H1 (cell line): ENCODE data around the gene KIF25. TPM values are rescaled to one million over a fixed set of nuclear protein-coding genes. Genes with fewer than 3 reads are reported as not detected.

Experiments used
- CTCF ChIA-PET: fragments of 300-600 bp; sonication (Branson Sonifier 250); formaldehyde crosslinking; loops from one replicate; lab custom pipeline; 2021; ENCODE audit not compliant: partially characterized antibody; lab: Charles Lee
- POLR2A ChIA-PET: fragments of 300-600 bp; sonication (Branson Sonifier 250); formaldehyde crosslinking; loops from one replicate; lab custom pipeline; 2021; ENCODE audit warnings: inconsistent platforms; ENCODE audit not compliant: partially characterized antibody; lab: Charles Lee
- DNase-seq, 2 experiments: peaks; one replicate each; pipeline versions ENCODE4 v3.0.0 to v3.0.0-alpha.2; 2010 to 2022; ENCODE audit warnings: low spot score in 2 of 2, low read depth in 1 of 2, mixed read lengths in 1 of 2
- FAIRE-seq: peaks from 2 replicates; lab custom pipeline; 2011; peaks lifted over from hg19 to GRCh38; lab: Jason Lieb, UNC
- H2AFZ ChIP-seq: 2 replicates; pipeline ENCODE4 v1.8.1; 2012; ENCODE audit warnings: low read length, inconsistent platforms
- H2AK5ac ChIP-seq: 2 replicates; pipeline ENCODE4 v1.6.1; 2013; ENCODE audit warnings: low read depth, low read length
- H2BK120ac ChIP-seq: replicated peaks from 2 replicates; pipeline ENCODE3; 2013; ENCODE audit warnings: low read depth, low read length, inconsistent platforms
- H2BK12ac ChIP-seq: 2 replicates; pipeline ENCODE4 v1.6.1; 2013; ENCODE audit warnings: low read depth, low read length
- H2BK15ac ChIP-seq: 2 replicates; pipeline ENCODE4 v1.6.1; 2013; ENCODE audit warnings: low read length
- H2BK20ac ChIP-seq: 2 replicates; pipeline ENCODE4 v1.6.1; 2013; ENCODE audit warnings: low read length
- H2BK5ac ChIP-seq: 2 replicates; pipeline ENCODE4 v1.6.1; 2013; ENCODE audit warnings: low read depth, low read length
- H3K14ac ChIP-seq: 2 replicates; pipeline ENCODE4 v1.6.1; 2013; ENCODE audit warnings: inconsistent platforms; ENCODE audit not compliant: insufficient read length
- H3K18ac ChIP-seq: 2 replicates; pipeline ENCODE4 v1.6.1; 2013; ENCODE audit warnings: low read length; ENCODE audit errors: extremely low read depth
- H3K23ac ChIP-seq: 2 replicates; pipeline ENCODE4 v1.6.1; 2013; ENCODE audit warnings: inconsistent platforms; ENCODE audit not compliant: insufficient read length
- H3K23me2 ChIP-seq: 2 replicates; pipeline ENCODE4 v1.6.1; 2013; ENCODE audit warnings: low read depth, low read length
- H3K27ac ChIP-seq: 2 replicates; pipeline ENCODE4 v1.6.1; 2011; ENCODE audit warnings: low read depth, low read length, inconsistent platforms
- H3K27me3 ChIP-seq, 4 experiments: replicated peaks in 1 of 4; 1 replicate in 1 of 4; 2 replicates in 3 of 4; pipeline versions ENCODE4 v1.6.1 to v1.8.1; 2011 to 2013; ENCODE audit warnings: low read length in 3 of 4, mild to moderate bottlenecking in 3 of 4, inconsistent platforms in 2 of 4, mixed read lengths in 2 of 4, moderate library complexity in 1 of 4; ENCODE audit not compliant: control insufficient read depth in 3 of 4, insufficient read depth in 3 of 4; ENCODE audit errors: extremely low read depth in 1 of 4
- H3K36me3 ChIP-seq, 4 experiments: 2 replicates each; pipeline versions ENCODE4 v1.6.1 to v1.8.1; 2011 to 2013; ENCODE audit warnings: mild to moderate bottlenecking in 4 of 4, low read length in 3 of 4, moderate library complexity in 2 of 4, control low read depth in 1 of 4, inconsistent platforms in 1 of 4; ENCODE audit not compliant: insufficient read depth in 4 of 4, control insufficient read depth in 2 of 4
- H3K4ac ChIP-seq: replicated peaks from 2 replicates; pipeline ENCODE3; 2013; ENCODE audit warnings: low read length, low read depth, mixed read lengths, inconsistent platforms; ENCODE audit not compliant: insufficient read length
- H3K4me1 ChIP-seq, 4 experiments: replicated peaks in 1 of 4; 1 replicate in 1 of 4; 2 replicates in 3 of 4; pipeline versions ENCODE4 v1.6.1 to v1.8.1; 2011 to 2013; ENCODE audit warnings: low read length in 3 of 4, inconsistent platforms in 2 of 4, mixed read lengths in 1 of 4; ENCODE audit not compliant: insufficient read depth in 4 of 4, control insufficient read depth in 3 of 4
- H3K4me2 ChIP-seq, 2 experiments: 2 replicates each; pipeline versions ENCODE4 v1.6.1 to v1.8.1; 2011 to 2013; ENCODE audit warnings: low read depth in 2 of 2, low read length in 2 of 2, control low read depth in 1 of 2, inconsistent platforms in 1 of 2, mild to moderate bottlenecking in 1 of 2; ENCODE audit not compliant: insufficient read depth in 1 of 2
- H3K4me3 ChIP-seq, 4 experiments: fragments of 200-600, 300-600 bp in 1 of 4; sonication (generic), shearing (Covaris generic), sonication (Bioruptor Twin) in 1 of 4; 2 replicates each; pipeline versions ENCODE4 v1.5.1 to v1.8.1; 2011 to 2016; ENCODE audit warnings: low read length in 4 of 4, low read depth in 3 of 4, control low read depth in 2 of 4, inconsistent platforms in 2 of 4, mild to moderate bottlenecking in 2 of 4, mixed read lengths in 1 of 4, moderate library complexity in 1 of 4; ENCODE audit not compliant: insufficient read depth in 2 of 4; ENCODE audit errors: extremely low read depth in 1 of 4
- H3K56ac ChIP-seq: replicated peaks from 2 replicates; pipeline ENCODE3; 2013; ENCODE audit warnings: low read depth, mild to moderate bottlenecking, mixed read lengths, low read length, inconsistent platforms; ENCODE audit not compliant: insufficient read length
- H3K79me1 ChIP-seq: 2 replicates; pipeline ENCODE4 v1.6.1; 2013; ENCODE audit warnings: low read depth, low read length, control low read depth
- H3K79me2 ChIP-seq, 2 experiments: 2 replicates each; pipeline versions ENCODE4 v1.6.1 to v1.8.1; 2012 to 2013; ENCODE audit warnings: low read length in 2 of 2, mild to moderate bottlenecking in 2 of 2, inconsistent platforms in 1 of 2; ENCODE audit not compliant: insufficient read depth in 2 of 2, control insufficient read depth in 1 of 2
- H3K9ac ChIP-seq, 4 experiments: replicated peaks in 1 of 4; 1 replicate in 1 of 4; 2 replicates in 3 of 4; pipeline versions ENCODE4 v1.6.1 to v1.8.1; 2011 to 2013; ENCODE audit warnings: low read depth in 3 of 4, low read length in 3 of 4, control low read depth in 2 of 4, mild to moderate bottlenecking in 2 of 4, moderate library complexity in 2 of 4, inconsistent platforms in 1 of 4; ENCODE audit errors: extremely low read depth in 1 of 4
- H3K9me3 ChIP-seq, 2 experiments: 2 replicates each; pipeline versions ENCODE4 v1.6.1 to v1.8.1; 2012 to 2013; ENCODE audit warnings: mild to moderate bottlenecking in 2 of 2, moderate library complexity in 2 of 2, control low read depth in 1 of 2, inconsistent platforms in 1 of 2, low read depth in 1 of 2, low read length in 1 of 2, mixed read lengths in 1 of 2; ENCODE audit not compliant: insufficient read depth in 2 of 2
- H4K20me1 ChIP-seq, 2 experiments: replicated peaks in 1 of 2; 2 replicates each; pipeline versions ENCODE3 to v1.8.1; 2011 to 2013; ENCODE audit warnings: inconsistent platforms in 2 of 2, low read length in 2 of 2, mild to moderate bottlenecking in 1 of 2; ENCODE audit not compliant: insufficient read depth in 2 of 2, control insufficient read depth in 1 of 2
- H4K5ac ChIP-seq: 2 replicates; pipeline ENCODE4 v1.6.1; 2013; ENCODE audit warnings: low read length, low read depth, mixed read lengths, inconsistent platforms; ENCODE audit not compliant: insufficient read length
- H4K8ac ChIP-seq: 2 replicates; pipeline ENCODE4 v1.8.0; 2013; ENCODE audit warnings: mild to moderate bottlenecking, moderate library complexity, low read length, inconsistent platforms; ENCODE audit not compliant: insufficient read depth; ENCODE audit errors: extremely low read depth
- H4K91ac ChIP-seq: replicated peaks from 2 replicates; pipeline ENCODE3; 2013; ENCODE audit warnings: low read length, mixed read lengths, inconsistent platforms; ENCODE audit not compliant: insufficient read length
- BACH1 ChIP-seq: IDR thresholded peaks from 2 replicates; pipeline ENCODE4 v1.6.1; 2012; ENCODE audit warnings: low read length, improper control_type of control experiment
- E2F6 ChIP-seq: IDR thresholded peaks from 2 replicates; pipeline ENCODE4 v1.6.1; 2012; ENCODE audit warnings: inconsistent platforms
- GTF2F1 ChIP-seq: IDR thresholded peaks from 2 replicates; pipeline ENCODE4 v1.6.1; 2012; ENCODE audit warnings: low read depth, low read length, improper control_type of control experiment, borderline replicate concordance
- RNF2 ChIP-seq: fragments of 200-900, 300-1000 bp; sonication (generic); IDR thresholded peaks from 2 replicates; pipeline ENCODE4 v1.7.1; 2016; ENCODE audit warnings: borderline replicate concordance, low read depth, mild to moderate bottlenecking, antibody characterized with exemption, low read length; ENCODE audit not compliant: poor library complexity, severe bottlenecking; ENCODE audit errors: missing control alignments
- TAF7 ChIP-seq: optimal IDR thresholded peaks from 2 replicates; pipeline ENCODE3; 2011; ENCODE audit warnings: low read depth, mild to moderate bottlenecking, inconsistent platforms, low read length, moderate library complexity, borderline replicate concordance
- ZNF274 ChIP-seq: IDR thresholded peaks from 2 replicates; pipeline ENCODE4 v1.7.0; 2012; ENCODE audit warnings: low read length, borderline replicate concordance; ENCODE audit errors: extremely low read depth
- WGBS, 2 experiments: shearing (Covaris generic) in 1 of 2; methylation state at CpG; one replicate each; pipeline versions ENCODE4 v1.1.6 to v1.1.7; 2013 to 2015; ENCODE audit warnings: low lambda C conversion rate in 2 of 2, mixed read lengths in 2 of 2, inconsistent platforms in 1 of 2, low coverage in 1 of 2, missing lambda C conversion rate in 1 of 2; ENCODE audit not compliant: insufficient replicate concordance in 2 of 2, insufficient coverage in 1 of 2, insufficient read length in 1 of 2; ENCODE audit errors: extremely low coverage in 1 of 2, missing lambda C conversion rate in 1 of 2; 5-methylcytosine and 5-hydroxymethylcytosine counted together
- polyA plus RNA-seq, 7 experiments: library from polyadenylated mRNA; depleted of rRNA in 3 of 7; stranded (reverse) in 5 of 7; unstranded in 2 of 7; fragments of >200 nt in 5 of 7; fragments of 200-250 nt in 2 of 7; gene quantifications; 1 replicate in 5 of 7; 2 replicates in 1 of 7; 4 replicates in 1 of 7; pipeline versions ENCODE4 v1.2.1 to v1.2.3, GENCODE V29; 2011 to 2013; ENCODE audit warnings: missing spikeins in 2 of 7, mixed read lengths in 2 of 7
- total RNA-seq: library from RNA; stranded (reverse); fragmentation: NEBNext Ultra II Directional; extraction: Animal tissue kit (Norgen Biotek cat#: 25700); gene quantifications from 2 replicates; pipeline ENCODE4 v1.2.1, GENCODE V29; 2021
- TF ChIP-seq, protein P1 (sequence below), 3 experiments: IDR thresholded peaks; 1 replicate in 2 of 3; 2 replicates in 1 of 3; pipeline versions ENCODE4 v1.5.1 to v1.6.1; 2011; ENCODE audit warnings: low read length in 3 of 3, mild to moderate bottlenecking in 3 of 3, inconsistent platforms in 2 of 3, low read depth in 1 of 3, moderate library complexity in 1 of 3; ENCODE audit not compliant: insufficient read depth in 1 of 3; ENCODE audit errors: control extremely low read depth in 1 of 3

KIF25 gene
- total and polyA plus RNA-seq, 2 of the 8 experiments (the other 6 are each of a cell fraction or from before 2014, with no cell fraction given) = 1.5 to 2.0 TPM

GRCh38 chr6:168057836-168058235 is 60.4 kb downstream of the KIF25 start:
- H4K8ac ChIP-seq = no peak overlapping the region
- H2AFZ ChIP-seq = no peak overlapping the region
- no peak overlapping the region for H3K18ac ChIP-seq
- no peaks in the 10 kb centered on the region; a peak in 1 of 7 replicates for H3K27me3 ChIP-seq
- TF ChIP-seq BACH1 = no peak
- TF ChIP-seq TAF7 = no peak
- TF ChIP-seq, protein P1, sequence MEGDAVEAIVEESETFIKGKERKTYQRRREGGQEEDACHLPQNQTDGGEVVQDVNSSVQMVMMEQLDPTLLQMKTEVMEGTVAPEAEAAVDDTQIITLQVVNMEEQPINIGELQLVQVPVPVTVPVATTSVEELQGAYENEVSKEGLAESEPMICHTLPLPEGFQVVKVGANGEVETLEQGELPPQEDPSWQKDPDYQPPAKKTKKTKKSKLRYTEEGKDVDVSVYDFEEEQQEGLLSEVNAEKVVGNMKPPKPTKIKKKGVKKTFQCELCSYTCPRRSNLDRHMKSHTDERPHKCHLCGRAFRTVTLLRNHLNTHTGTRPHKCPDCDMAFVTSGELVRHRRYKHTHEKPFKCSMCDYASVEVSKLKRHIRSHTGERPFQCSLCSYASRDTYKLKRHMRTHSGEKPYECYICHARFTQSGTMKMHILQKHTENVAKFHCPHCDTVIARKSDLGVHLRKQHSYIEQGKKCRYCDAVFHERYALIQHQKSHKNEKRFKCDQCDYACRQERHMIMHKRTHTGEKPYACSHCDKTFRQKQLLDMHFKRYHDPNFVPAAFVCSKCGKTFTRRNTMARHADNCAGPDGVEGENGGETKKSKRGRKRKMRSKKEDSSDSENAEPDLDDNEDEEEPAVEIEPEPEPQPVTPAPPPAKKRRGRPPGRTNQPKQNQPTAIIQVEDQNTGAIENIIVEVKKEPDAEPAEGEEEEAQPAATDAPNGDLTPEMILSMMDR (IDR thresholded peaks at IDR 0.05; ENCODE audit: control extremely low read depth in 1 of 3, insufficient read depth in 1 of 3, low read depth in 1 of 3, low read length in 3 of 3) = no peak
- no peak for TF ChIP-seq ZNF274
- TF ChIP-seq GTF2F1 = no peak
- no peak for TF ChIP-seq E2F6
- no peak for TF ChIP-seq RNF2
- no peaks in the 10 kb centered on the region; a peak in 1 of 8 replicates for H3K36me3 ChIP-seq
- no peak overlapping the region for H3K9ac ChIP-seq
- FAIRE-seq (no peak), DNase-seq (no peak)
- no peak overlapping the region for H3K14ac ChIP-seq
- WGBS, 2 experiments = 83% methylated on average over 14 of the region's 14 CpGs; no CpG with 5 or more reads in 1 of the 2 experiments
- no peak overlapping the region for H3K4me2 ChIP-seq
- no peak overlapping the region for H4K91ac ChIP-seq
- no peak overlapping the region for H3K4ac ChIP-seq
- no peak overlapping the region for H3K4me3 ChIP-seq
- H2BK20ac ChIP-seq = no peak overlapping the region
- no peaks in the 10 kb centered on the region for H3K9me3 ChIP-seq
- H2BK15ac ChIP-seq = no peak overlapping the region
- no peaks in the 10 kb centered on the region for H3K79me2 ChIP-seq
- no peak overlapping the region for H3K23ac ChIP-seq
- no peak overlapping the region for H3K56ac ChIP-seq
- H2AK5ac ChIP-seq = no peak overlapping the region
- no peaks in the 10 kb centered on the region for H3K79me1 ChIP-seq
- ChIA-PET CTCF (interaction anchor here (1.5 to 6.2 kb wide), 5 partner anchors 14 to 76 kb away, joined by 3 to 71 read pairs (median 9); no protein-coding TSS in a partner anchor), POLR2A (no interaction called here)
- H2BK120ac ChIP-seq = no peak overlapping the region
- no peaks in the 10 kb centered on the region for H3K23me2 ChIP-seq
- no peaks in the 10 kb centered on the region for H3K4me1 ChIP-seq
- H4K20me1 ChIP-seq = no peaks in the 10 kb centered on the region
- H2BK5ac ChIP-seq = no peak overlapping the region
- H3K27ac ChIP-seq = no peak overlapping the region
- no peak overlapping the region for H4K5ac ChIP-seq
- no peak overlapping the region for H2BK12ac ChIP-seq
